GM19099 (cell line): ENCODE measurements around the gene GCG.

Experiments used
- POLR2A ChIP-seq: IDR thresholded peaks from 3 replicates; pipeline ENCODE4 v1.6.1; 2011; ENCODE audit warnings: low read depth; ENCODE audit not compliant: insufficient read length; ENCODE audit errors: extremely low read depth

Gene GCG

DNA sequence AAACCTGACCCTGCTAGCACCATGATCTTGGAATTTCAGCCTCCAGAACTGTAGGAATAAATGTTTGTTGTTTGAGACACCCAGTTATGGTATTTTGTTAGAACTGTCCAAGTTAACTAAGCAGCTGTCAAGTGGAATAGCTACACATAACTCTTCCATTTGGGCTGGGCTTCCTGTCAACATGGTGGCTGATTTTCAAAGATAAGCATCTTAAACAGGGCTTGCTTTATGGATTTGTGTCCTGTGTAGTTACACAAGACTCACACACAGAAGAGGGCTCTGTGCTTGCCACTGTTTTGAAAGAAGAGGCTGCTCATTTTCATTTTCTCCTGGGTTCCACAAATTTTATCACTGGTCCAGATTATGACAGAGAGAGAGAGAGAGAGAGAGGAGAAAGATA lies 35.7 kb downstream of the GCG start:
- no peak for TF ChIP-seq POLR2A

DNA sequence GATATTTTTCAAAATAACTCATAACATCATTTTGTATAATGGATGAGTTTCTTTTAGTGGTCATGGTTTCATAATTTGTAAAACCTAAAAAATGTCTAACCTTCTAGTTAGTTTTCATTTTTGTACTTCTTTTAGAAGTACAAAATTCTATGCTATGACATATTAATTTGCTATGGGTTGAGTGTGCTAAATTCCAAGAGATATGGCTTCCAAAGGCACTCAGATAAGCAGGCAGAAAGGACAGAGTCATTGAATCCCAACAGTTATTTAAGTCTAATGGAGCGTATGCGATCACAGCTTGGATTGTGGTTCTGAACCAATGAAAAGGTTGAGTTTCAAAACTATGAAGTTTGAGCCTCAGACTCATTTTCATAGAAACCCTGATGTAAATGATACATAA lies 37.0 kb downstream of the GCG start:
- TF ChIP-seq POLR2A, result no peak

GRCh38 chr2:162114271-162114670 lies 37.8 kb downstream of the GCG start:
- no peak for TF ChIP-seq POLR2A

- TF ChIP-seq POLR2A, result no peak
Observed at GRCh38 chr2:162113776-162114168, 38.3 kb downstream of the GCG start.

- TF ChIP-seq POLR2A, result no peak
Observed at GRCh38 chr2:162113088-162113775, 38.8 kb downstream of the GCG start.

DNA sequence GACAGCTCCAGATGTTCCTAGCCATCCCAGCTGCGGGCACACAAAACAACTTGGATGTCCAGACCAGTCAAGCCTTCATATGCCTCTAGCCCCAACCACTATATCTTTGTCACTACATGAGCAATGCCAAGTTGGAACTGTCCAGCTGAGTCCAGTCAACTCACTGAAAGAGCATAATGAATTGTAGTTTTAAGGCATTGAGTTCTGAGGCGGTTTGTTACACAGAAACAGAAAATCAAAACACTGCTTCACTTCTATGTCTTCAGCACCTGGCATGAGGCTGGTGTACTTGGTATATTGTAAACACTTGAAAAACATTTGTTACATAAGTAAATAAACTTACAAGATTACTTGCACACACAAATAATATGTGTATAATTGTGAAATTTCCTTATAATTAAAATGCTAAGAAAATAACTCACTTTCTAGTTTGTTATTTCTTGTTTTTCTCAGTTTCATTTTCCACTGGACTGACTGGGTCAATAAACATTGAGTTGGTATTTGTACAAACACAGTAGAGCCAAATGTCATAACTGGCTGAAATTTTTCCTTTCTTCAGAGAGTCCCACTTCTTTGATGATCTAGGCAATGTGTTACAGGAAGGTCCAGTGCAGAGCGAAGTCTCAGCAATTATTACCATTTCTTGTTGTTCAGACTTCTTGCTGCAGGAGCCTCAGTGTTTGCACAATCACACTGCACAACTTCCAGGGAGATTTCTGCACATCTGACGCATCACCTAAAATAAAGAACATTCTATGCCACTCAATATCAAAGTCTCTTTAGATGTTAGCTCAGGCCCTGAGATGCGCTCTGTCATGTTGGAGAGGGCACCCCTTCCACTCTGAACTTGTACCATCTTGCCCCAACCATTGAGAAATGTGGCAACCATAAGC lies 39.8 kb downstream of the GCG start:
- TF ChIP-seq POLR2A, result no peak

DNA sequence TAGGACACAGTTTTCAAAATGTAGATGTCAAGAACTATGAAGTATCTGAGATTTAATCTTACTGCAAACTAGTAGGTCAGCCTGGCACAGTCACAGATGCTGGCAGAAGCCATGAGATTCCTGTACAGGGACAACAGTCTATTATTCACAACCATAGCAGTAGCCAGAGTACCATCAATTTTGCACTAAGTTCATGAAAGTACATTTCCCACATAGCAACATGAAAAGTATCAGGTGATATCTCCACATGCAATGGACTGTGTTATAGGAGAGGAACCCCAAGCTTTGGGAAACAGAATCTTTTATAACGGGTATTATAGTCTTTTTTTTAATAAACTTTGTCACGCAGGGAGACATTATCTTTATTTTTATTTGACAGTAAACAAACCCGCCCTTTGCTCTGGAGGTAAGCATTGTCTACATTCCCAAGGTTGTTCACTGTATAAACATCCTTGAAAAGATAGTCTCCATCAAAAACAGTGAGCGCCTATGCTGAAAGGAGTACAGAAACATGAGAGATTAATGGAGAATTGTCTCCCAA lies 44.6 kb downstream of the GCG start:
- TF ChIP-seq POLR2A, result no peak

- TF ChIP-seq POLR2A, result no peak
Observed at GRCh38 chr2:162106746-162107145, 45.3 kb downstream of the GCG start.

DNA sequence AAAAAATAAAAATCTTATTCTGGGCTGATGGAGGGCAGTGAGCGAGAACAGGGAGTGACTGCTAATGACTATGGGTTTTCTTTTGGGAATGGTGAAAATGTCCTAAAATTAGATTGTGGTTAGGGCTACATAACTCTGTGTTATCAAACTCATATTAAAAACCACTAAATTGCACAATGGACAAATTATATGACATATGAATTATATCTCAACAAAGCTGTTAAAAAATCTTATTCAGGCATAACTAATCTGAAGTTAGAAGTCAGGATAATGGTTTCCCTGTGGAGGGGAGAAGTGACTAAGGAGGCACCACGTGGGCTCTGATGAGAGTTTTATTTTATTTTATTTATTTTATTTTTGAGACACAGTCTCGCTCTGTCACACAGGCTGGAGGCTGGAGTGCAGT lies 45.9 kb downstream of the GCG start:
- no peak for TF ChIP-seq POLR2A

DNA sequence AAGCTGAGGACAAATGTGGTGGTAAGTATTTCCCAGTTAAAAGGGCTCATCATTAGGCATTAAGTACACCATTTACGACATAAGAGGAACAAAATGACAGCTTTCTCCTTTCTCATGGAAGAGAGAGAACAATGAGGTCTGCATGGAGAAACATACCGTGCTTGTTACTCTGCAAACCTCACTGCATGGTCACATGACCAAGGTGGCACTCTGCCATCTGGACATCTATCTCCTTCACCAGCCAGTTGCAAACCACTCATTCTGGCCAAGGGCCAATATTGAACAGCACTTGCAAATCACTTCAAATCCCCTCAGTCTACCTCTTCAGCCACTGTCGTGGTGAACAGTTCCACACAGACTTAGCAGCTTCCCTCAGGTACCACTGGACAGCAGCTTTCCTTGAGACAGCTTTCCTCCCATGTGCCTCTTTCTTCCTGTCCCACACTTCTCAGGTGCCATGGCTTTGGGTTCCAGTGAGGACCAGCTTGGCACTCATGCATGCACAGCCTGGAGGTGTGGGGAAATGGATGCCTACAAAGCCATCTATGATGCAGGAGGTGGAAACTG lies 48.5 kb downstream of the GCG start:
- TF ChIP-seq POLR2A, result no peak

GRCh38 chr2:162100579-162100978 lies 51.5 kb downstream of the GCG start:
- no peak for TF ChIP-seq POLR2A

GRCh38 chr2:162099836-162100235 lies 52.2 kb downstream of the GCG start:
- no peak for TF ChIP-seq POLR2A
